Uterus (tissue), 2 donors: ENCODE results near the gene CELSR1.

ENCODE experiments used
- POLR2A ChIP-seq, 2 donors: fragments of 450-650 bp; IDR thresholded peaks; one replicate each; pipeline ENCODE4 v1.6.1; 2016; ENCODE audit warnings: antibody characterized with exemption in 2 of 2, mild to moderate bottlenecking in 1 of 2, moderate library complexity in 1 of 2
- TF ChIP-seq, protein P1 (sequence below), 4 experiments: fragments of 200-600 bp in 2 of 4; fragments of 450-650 bp in 2 of 4; sonication (generic) in 2 of 4; IDR thresholded peaks; one replicate each; pipeline ENCODE4 v1.5.1; 2016 to 2019; ENCODE audit warnings: antibody characterized with exemption in 4 of 4, mild to moderate bottlenecking in 2 of 4, moderate library complexity in 1 of 4

- TF ChIP-seq, protein P1, sequence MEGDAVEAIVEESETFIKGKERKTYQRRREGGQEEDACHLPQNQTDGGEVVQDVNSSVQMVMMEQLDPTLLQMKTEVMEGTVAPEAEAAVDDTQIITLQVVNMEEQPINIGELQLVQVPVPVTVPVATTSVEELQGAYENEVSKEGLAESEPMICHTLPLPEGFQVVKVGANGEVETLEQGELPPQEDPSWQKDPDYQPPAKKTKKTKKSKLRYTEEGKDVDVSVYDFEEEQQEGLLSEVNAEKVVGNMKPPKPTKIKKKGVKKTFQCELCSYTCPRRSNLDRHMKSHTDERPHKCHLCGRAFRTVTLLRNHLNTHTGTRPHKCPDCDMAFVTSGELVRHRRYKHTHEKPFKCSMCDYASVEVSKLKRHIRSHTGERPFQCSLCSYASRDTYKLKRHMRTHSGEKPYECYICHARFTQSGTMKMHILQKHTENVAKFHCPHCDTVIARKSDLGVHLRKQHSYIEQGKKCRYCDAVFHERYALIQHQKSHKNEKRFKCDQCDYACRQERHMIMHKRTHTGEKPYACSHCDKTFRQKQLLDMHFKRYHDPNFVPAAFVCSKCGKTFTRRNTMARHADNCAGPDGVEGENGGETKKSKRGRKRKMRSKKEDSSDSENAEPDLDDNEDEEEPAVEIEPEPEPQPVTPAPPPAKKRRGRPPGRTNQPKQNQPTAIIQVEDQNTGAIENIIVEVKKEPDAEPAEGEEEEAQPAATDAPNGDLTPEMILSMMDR (IDR thresholded peaks at IDR 0.05) = no peak
- no peak for TF ChIP-seq POLR2A (IDR thresholded peaks at IDR 0.05)
Measured at GRCh38 chr22:46442217-46442853, 95.1 kb downstream of the CELSR1 start.
